ENCODE data around the gene ADAMTS2.

The ADAMTS2 gene

DNA sequence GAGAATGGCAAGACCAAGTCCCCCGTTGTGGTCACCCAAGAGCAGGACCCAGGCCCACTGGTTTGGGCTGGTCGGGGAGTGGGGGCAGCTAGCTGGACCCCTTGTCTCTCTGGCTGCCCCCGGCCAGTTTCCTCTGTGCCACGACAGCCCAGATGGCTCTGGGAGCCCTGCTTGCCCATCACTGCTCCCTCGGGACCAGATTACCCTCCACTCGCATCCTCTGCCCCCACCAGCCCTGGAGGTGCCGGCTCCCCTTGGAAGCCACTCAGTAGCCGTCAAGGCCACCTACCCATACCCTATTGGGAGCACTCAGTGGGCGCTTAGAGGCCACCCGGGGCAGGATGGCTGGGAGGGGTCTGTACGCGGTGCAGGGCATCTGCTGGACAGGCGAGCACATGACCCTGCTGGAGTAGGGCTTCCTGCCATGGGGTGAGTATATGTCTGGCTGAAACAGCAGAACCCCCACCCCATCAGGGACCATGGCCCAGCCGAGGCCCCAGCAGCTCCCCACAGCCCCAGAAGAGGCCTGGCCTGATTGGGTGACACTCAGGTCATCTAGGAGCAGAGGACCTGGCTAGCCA, 215.1 kb downstream of the ADAMTS2 start:
- DNase-seq, result no peak

DNA sequence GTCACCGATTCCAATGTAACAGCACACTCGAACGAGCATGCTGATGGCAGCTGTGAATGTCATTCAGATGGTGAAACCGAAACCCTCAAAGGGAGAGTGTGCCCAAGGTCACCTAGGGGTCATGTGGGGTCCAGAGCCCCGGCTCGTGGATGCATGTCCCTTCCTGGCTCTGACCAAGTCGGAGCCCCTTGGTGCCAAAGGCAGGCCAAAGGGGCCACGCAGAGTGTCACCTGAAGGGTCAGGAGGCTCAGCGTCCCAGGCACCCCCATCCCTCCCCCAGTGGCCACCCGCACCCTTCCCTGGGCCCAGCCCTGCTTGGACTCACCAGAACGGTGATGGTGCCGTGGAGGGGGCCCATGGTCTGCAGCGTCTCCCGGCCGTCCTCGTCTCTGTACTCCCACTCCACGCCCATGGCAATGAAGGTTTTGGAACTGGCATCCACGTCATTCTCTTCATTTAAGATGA, 215.6 kb downstream of the ADAMTS2 start:
- no peak for DNase-seq

DNA sequence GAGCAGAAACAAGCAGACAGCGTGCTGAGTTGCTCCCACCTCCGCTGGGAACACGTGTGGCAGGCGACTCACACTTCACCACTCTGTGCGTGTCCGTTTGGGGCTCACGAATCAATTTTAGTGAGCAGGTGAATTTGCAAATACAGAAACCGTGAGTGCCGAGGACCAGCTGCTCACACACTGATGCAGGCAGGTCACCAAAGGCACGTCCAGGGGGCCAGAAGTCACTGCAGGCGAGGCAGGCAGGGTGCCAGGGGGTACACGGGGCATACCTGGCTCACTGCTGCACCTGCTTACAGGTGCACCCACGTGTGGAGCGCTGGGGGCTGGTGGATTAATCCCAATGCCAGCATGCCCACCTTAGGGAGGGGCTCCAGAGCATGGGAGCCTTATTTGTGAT, 216.3 kb downstream of the ADAMTS2 start:
- no peak for DNase-seq

DNA sequence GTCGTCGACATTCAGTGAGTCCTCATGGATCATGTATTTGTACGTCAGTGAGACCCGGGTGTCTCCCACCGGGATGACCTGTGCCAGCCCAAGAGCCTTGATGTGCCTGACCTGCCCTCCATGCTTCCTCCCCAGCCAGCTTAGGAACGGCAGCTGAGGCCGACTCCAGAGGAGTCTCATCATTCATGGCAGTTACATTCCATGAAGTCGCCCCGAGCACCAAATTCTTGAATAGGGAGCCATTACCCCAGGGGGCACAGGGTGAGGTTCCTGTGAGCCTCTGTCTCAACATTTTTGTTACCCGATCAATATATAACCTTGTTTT, 217.3 kb downstream of the ADAMTS2 start:
- DNase-seq, result no peak

DNA sequence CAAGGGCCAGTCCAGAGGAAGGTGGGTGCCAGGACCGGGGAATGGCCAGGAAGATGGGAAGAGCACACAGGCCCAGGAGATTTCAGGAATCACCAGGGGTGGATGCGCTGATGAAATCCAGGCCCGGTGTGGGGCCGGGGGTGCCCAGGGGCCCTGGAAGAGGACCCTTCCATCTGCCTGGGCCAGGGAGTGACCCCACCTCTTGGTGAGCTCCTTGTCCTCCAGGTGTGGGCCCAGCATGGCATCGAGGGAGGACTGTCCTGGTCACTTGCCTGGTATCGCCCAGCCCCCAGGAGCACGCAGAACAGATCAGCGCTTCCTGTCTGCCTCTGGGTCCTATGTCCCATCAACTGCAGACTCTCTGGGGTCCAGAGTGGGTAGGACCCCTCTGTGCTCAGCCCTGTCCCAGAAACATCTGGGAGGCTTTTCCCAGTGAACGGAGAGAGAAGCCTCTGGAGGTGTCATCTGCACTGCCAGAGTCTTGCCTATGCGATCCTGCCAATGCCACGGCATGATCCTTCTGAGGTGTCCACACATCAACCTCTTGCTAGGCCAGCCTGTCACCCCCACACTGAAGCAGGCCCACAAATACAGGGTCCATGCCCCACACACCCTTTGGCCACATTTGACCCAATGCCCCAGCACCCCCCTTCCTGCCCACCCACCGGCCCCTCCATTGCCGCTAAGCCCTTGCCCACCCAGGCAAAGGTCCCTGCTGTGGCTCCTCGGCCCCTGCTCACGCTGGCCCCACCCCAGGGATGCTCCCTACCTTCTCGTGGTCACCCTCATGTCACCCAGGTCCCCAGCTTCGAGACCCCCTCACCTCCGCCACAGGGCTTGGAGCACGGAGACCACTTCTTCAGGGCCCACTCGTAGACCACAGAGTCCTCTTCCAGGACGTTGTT, 217.9 kb downstream of the ADAMTS2 start:
- no peak for DNase-seq

DNA sequence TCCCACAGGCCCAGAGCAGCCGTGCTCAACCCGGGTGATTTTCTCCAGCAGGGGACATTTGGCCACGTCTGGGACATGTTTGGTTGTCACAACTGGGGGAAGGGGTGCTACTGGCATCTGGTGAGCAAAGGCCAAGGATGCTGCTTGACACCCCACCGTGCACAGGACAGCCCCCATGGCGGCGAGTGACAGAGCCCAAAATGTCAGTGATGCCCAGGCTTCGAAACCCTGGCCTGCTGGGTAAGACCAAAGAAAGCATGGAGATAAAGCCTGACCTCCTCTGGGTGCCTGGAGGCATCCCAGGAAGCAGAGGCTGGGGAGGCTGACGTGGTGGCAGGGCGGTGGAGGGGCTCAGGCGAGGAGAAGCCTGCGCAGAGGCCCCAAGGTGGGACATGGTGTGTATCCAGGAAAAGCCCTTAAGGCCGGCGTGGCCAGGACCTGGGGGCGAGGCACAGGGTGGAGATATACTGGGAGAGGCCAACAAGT, 218.7 kb downstream of the ADAMTS2 start:
- DNase-seq, result no peak

DNA sequence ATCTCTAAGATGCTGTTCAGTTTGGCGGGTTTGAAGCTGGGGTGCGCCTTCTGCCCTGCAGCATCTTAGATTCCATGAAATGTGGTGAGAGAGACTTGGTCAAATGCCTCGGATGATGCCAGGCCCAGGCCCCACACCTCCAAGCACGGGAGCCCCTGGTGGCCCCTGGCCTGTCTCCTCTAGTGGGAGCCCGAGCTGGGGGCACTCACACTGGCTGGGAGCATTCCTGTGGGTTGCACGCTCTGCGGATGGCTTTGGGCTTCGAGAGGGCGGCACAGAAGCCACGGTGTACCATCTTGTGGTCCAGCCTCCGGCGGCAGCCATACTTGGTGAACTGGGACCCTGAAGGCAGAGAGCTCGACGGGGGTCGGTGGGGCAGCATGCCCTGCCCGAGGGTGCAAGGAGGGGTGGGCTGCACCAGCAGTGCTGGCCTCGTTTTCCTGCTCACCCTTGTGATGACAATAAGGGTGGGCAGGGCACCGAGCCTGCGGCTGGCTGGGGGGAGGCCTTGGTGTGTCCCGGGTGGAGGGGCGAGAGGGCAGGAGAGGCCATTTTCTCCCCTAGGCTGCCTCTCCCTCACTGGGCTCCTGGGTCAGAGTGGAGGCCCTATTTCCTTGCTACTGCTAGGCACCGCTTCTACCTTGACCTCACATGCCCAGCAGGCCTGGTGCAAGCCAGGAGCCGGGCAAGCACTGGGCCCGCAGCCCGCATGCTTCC, 219.3 kb downstream of the ADAMTS2 start:
- no peak for DNase-seq

DNA sequence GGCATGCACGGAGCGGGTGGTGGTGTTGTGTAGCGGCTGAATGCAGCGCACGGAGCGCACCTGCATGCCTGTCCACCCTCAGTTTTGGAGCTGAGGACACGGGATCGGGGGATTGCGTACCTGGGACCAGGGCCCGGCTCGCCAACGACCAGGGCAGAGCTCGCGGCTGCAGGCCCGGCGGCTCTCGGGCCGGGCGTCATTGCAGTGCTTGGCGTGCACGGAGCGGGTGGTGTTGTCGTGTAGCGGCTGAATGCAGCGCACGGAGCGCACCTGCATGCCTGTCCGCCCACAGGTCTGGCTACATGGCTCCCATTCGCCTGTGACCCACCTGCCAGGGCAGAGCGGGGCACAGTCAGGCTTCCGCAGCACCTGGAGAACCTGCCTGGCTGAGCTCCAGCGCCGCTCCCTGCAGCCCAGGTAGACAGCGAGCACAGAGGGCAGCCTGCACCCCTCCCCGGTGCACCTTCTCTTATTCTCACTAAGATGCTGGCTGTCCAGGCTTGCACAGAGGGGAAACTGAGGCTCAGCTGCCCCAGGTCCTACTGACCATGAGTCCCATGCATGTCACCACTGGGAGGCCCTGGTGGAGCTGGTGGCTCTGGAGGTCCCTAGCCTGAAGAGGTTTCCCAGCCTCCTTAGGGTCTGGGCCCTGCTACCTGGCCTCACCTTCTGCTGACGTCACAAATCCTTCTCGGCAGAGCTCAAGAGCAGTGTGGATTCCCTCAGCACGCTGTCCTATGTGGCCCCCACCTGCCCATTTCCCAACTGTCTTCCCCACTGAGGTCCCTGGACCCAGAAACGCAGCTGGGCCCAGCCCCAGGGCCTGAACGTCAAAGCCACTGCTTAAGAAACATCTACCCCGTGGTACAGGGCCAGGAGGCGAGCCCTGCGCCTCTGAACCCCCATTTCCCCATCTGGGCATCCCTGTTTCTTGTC, 220.1 kb downstream of the ADAMTS2 start:
- DNase-seq, result no peak

DNA sequence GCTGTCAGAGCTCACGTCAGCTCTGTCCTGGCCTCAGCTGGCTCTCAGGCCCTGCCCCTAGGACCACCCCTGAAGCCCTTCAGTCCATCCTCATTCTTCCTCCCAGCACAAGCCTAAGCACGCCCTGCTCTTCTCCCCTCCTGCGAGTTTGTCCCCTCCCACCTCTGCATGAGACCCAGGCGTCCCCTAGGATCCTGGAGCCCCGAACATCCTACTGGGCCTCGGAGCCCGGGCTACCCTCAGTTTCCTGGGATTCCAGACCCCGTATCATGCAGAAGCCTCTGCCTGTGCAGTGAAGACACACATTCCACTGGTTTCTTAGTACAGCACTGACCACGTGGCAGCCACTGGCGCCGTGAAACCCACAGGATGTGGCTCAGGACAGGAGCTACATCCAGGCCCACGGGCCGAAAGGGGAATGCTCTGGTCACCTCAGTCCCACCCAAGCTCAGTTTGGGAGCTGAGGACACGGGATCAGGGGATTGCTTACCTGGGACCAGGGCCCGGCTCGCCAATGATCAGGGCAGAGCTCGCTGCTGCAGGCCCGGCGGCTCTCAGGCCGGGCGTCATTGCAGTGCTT, 220.9 kb downstream of the ADAMTS2 start:
- DNase-seq, result no peak

DNA sequence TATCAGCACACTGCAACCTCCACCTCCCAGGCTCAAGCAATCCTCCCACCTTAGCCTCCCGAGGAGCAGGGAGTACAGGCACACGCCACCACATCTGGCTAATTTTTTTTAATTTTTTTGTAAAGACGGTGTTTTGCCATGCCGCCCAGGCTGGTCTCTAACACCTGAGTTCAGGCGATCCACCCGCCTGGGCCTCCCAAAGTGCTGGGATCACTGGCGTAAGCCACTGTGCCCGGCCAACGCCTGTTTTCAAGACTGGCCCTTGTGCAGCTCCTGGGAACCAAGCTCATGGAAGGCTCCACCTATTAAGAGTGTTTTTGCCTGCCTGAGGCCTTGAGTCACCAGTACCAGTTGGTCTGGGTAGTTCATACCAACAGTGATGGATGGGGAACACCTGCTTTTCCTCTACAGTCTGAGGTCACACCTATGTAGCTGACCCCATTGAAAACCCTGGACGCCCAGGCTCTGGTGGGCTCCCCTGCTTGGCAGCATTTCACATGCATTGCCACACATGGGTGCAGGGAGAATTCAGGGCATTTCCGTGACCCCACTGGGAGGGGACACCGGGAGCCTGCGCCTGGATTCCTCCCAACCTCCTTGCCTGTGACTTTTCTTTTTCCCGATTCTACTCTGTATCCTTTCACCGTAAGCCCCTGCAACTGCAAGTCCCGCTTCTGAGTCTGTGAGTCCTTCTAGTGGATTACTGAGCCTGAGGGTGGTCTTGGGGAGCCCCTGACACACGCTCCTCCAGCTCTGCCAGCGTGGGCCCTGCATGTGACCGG, 221.6 kb downstream of the ADAMTS2 start:
- DNase-seq, result no peak

DNA sequence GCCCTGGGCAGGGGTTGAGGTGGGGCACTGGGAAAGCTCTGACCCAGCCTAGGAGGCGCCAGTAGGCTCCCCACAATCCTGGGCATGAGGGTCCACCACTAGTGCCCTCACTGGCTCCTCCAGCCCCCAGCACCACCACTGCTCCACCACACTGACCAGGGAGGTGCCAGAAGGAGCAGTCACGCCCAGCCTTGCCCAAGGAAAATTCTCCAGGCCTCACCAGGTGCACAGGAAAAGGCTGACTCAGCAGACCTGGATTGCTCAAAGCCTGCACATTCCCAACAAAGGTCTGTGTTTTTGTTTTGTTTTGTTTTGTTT, 222.2 kb downstream of the ADAMTS2 start:
- no peak for DNase-seq

DNA sequence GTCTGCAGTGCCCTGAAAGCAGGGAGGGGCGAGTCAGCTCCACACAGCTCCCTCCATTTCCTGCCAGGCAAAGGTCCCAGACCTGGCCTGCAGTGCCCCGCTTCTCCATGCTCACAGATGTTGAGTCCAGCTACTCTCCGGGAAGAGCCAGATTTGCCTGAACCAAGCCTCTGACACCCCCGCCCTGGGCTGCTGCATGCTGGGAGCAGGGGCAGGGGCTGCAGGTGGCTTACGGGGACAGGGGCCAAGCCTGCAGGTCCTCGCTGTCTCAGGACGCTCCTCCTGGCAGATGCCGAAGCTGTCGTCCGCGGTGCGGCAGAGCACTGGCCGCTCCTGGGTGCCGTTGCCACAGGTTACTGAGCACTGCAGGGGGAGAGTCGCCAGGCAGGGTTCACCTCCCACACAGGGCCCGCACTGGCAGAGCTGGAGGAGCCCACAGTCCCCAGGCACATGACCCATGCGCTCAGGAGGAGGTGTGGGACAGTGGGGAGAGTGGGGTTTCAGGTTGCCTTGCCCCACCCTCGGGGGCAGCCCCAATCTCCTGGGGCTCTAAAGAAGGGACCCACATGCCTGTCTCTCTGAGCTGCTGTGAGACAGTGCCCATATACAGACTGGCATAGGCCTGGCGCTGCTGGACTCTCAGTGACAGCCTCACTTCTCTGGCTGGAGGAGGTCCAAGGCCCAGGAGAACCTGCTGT, 222.7 kb downstream of the ADAMTS2 start:
- no peak for DNase-seq

DNA sequence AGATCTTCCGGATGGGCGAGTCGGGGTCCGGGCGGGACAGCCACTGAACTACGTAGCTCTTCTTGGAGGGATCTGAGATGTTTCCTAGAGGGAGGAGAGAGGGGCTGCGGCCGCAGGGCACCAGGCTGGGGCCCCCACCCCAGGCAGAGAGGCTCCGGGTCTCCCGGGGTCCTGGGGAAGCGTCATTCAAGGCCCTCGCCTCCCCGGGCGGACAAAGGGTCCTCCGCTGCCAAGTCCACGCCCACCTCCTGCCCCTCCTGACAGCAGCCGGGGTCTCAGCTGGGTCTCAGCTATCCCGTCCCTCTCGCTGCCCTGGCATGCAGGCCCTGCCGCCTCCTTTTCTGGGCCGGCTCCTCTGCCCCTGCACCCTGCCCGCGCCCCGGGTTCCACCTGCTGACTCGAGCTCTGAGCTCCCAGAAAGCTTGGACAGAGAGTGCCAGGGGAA, 223.6 kb downstream of the ADAMTS2 start:
- peak; percentile 7 for DNase-seq

DNA sequence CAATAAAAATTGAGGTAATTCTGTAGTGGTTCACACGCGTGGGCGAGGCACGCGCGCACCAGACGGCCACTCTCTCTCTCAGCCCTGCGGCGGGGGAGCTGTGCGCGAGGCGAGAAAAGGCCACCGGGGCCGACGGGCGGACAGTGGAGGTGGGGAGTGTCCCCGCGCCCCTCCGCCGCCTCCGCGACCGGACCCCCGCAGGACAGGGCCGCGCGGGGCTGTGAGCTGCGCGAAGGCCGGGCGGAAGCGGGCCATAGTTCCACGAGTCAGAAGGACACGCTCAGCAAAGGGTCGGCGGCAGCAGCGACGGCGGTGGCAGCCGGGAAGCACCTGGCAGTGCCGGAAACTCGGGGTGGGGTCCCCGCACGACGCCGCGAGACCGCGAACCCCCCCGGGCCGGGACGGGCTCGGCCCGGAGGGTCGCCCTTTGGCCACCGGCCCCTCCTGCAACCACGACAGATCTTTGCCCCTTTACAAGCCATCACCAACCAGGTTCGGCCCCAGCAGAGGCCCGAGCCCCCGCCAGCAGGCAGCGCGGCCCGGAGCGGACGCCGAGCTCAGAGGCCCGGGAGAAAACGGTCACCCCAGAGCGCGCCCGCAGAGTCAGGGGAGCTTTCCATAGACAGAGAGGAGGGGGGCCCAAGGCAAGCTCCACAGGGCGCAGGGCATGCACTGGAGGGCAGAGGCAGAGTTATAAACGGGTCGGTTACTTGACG, 224.2 kb downstream of the ADAMTS2 start:
- peak; percentile 7 for DNase-seq

DNA sequence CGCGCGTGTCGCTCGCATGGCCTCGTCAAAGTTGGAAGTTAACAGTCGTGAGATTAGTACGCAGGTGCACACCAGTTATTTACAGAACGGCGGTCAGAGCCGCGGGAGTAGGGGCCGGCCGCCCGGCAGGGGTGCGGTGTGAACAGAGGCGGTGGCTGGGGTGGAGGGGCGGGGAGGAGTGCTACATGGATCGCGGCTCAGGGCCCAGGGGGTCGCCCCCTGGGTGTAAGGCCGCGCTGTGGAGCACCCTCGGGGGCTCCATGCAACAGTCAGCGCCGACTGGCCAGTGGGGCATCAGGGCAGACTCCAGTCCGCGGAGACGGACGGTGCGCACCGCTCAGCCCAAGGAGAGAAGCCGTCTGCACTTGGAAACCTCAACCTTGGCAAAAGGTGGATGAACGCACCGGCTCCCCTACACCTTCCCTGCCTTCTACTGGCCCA, 224.8 kb downstream of the ADAMTS2 start:
- no peak for DNase-seq

DNA sequence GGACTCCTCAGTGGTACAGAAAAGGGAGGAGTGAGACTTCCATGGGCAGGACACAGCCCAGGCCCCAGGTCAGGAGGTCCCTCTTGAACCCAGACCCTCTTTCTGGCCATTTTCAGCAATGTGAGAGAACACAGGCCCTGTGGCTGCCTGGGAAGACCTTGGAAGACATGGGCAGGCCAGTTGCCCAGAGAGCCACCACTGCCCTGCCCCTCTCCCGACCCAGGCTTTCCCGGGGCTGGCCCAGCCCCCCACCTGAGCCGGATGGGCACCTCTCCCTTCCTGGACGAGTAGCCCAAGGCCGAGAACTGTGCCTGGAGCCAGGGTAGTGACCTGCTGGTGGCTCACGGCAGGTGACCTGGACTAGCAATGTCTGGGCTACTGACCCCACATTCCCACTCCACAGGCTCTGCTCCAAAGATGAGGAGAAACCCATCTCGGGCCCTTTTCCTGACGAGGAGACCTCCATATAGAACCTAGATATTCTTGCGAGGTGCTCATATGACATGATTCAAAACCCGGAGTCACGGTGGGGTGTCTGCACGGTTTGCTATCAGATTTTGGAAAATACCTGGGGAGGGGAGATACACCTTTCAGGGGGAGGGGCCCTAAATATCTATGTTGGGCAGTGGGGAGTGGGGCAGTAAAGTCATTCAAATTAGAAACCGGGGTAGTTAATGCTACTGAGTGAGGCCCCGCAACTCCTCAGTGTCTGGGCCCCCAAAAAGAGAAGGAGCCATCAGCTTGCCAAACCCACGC, 225.7 kb downstream of the ADAMTS2 start:
- peak; percentile 23 for DNase-seq

DNA sequence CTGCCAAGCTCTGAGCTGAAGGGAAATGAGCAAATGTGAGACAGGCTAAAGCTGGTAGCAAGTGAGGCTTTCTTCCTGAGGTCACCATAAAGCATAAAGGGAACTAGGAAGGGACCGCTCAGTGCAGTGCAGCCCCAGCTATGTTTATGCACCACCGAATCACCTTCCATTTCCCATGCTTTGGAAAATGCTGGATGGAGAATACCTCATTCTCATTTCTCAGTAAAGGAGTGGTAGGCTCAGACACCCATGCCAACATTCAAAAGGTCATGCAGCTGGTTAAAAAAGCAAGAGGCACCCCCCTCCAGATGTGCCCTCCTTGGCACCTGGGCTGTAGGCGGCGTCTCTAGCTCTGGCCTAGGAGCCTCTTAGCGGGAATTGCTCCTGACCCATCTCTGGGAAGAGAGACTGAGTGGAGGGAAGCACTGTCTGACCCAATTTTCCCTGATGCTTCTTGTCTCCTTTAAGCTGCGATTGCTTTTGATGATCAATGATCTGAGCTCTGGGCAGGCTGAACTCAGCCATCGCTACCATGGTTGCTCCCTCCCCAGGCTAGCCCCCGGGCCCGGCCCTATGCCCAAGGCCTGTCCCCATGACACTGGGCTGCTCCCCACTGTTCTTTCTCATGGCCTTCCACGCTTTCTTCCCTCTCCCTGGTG, 226.4 kb downstream of the ADAMTS2 start:
- peak; percentile 18 for DNase-seq

DNA sequence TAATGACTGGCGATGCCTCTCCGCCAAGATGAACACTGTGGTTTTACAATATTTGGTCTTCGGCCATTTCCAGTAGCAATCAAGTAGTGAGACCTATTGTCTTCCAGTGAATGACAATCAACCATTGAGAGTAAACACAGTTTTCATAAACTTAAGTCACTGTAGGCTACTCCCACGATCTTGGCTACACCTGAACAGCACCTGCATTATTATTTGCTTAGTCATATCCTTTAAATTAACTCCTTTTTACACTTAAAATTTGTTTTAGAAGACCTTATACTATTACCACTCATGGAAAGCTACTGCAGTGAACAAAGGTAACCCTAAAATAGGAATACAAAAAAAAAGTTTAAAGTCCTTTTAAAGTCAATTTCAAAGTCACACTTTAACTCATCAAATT, 226.9 kb downstream of the ADAMTS2 start:
- DNase-seq, result no peak
